RWPE2 (cell line): Measurements from ENCODE around the gene IRAK3.
A peak's percentile ranks its signal among the peaks of the same experiment; 100 is the strongest.

ENCODE experiments used
- ATAC-seq: fragments of 200-7000 bp; cut with Tn5 transposase; 3 replicates; pipeline ENCODE4 v1.9.1; 2021; ENCODE audit warnings: low read depth
- DNase-seq: peaks from one replicate; pipeline ENCODE4 v3.0.0-alpha.2; 2020; ENCODE audit warnings: low spot score
- H3K27ac ChIP-seq: fragments of 450-650 bp; 2 replicates; pipeline ENCODE4 v1.5.1; 2017; ENCODE audit warnings: mild to moderate bottlenecking; ENCODE audit not compliant: poor library complexity, severe bottlenecking
- H3K27me3 ChIP-seq: fragments of 250-450 bp; sonication (Bioruptor Pico); 2 replicates; pipeline ENCODE4 v1.5.1; 2021; ENCODE audit warnings: mild to moderate bottlenecking, moderate library complexity; ENCODE audit not compliant: insufficient read depth, poor library complexity, severe bottlenecking
- H3K36me3 ChIP-seq: fragments of 250-450 bp; sonication (Bioruptor Pico); 2 replicates; pipeline ENCODE4 v1.5.1; 2020; ENCODE audit warnings: low read depth, mild to moderate bottlenecking, moderate library complexity
- H3K4me1 ChIP-seq: fragments of 250-450 bp; sonication (Bioruptor Pico); 2 replicates; pipeline ENCODE4 v1.5.1; 2021; ENCODE audit warnings: mild to moderate bottlenecking, moderate library complexity; ENCODE audit not compliant: insufficient read depth, poor library complexity, severe bottlenecking
- H3K4me3 ChIP-seq: fragments of 250-450 bp; sonication (Bioruptor Pico); 2 replicates; pipeline ENCODE4 v1.5.1; 2021; ENCODE audit warnings: mild to moderate bottlenecking, moderate library complexity; ENCODE audit not compliant: severe bottlenecking
- H3K9me3 ChIP-seq: fragments of 250-450 bp; sonication (Bioruptor Pico); 2 replicates; pipeline ENCODE4 v1.5.1; 2021; ENCODE audit warnings: mild to moderate bottlenecking, moderate library complexity; ENCODE audit not compliant: severe bottlenecking
- CTCF ChIP-seq: fragments of 450-650 bp; IDR thresholded peaks from one replicate; pipeline ENCODE4 v1.5.1; 2017; ENCODE audit warnings: mild to moderate bottlenecking, moderate library complexity; ENCODE audit not compliant: poor library complexity, severe bottlenecking

IRAK3 gene

DNA sequence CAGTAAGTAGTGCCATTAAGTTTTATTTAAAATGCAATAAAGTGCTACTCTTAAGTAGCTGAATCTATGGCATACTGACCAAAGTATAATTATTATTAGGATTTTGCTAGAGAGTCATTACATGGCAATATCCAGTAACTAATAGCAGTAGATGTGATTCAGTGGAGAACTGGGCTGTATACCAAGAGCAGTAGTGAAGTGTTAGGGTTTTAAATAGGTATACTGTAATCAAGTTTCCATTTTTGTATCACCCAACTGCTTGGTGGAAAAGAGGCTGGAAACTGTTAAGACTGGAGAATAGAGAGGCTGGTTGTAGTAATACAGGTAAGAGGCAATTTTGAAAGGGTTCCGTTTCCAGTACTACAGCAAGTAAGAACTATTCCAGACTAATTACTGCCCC lies 45.1 kb upstream of the IRAK3 start:
- Histone ChIP-seq H3K27ac (no peak overlapping the region), H3K27me3 (no peaks in the 10 kb centered on the region), H3K4me3 (no peak overlapping the region), H3K9me3 (peaks cover 23% of the 10 kb centered on the region), H3K36me3 (peaks cover 75% of the 10 kb centered on the region), H3K4me1 (peaks cover 6% of the 10 kb centered on the region)
- no peak for TF ChIP-seq CTCF
- ATAC-seq (no peak), DNase-seq (no peak)

GRCh38 chr12:66144791-66145754 lies 43.9 kb upstream of the IRAK3 start:
- no peak overlapping the region for H3K4me3 ChIP-seq
- no peak for DNase-seq
- peaks cover 63% of the 10 kb centered on the region for H3K36me3 ChIP-seq

DNA sequence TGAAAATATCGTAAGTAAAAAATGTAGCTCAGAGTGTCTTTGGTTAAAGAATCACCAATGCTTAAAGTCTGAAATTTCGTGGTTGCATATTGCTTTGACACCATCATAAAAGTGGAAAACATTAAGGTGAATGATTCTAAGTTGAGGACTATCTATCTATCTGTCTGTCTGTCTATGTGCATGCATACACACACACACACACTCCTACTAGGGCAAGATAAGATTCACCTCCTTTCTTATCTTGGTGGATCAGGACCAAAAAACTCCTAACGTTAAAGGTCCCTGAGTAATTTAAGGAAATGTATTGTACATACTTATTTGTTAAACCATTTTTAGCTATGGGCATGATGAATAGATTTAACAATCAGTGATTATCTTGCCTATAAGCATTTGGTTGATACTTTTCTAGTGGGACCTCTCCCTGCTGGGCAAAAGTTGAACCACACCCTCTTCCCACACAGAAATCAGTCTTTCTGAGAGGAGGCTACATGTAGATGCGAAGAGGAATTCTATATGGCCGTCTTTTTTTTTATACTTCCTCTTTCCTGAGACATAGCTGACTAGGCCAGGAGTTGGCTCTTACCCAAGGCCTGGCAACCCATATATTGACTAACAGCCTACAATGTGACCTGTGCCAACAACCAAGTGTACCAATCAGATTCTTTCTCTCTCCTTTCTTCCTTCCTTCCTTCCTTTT lies 39.2 kb upstream of the IRAK3 start:
- TF ChIP-seq CTCF, result no peak
- no peaks in the 10 kb centered on the region for H3K27me3 ChIP-seq
- H3K36me3 ChIP-seq, result peaks cover 38% of the 10 kb centered on the region
- no peak overlapping the region for H3K4me3 ChIP-seq
- H3K4me1 ChIP-seq, result peaks cover 3% of the 10 kb centered on the region
- no peaks in the 10 kb centered on the region for H3K9me3 ChIP-seq
- DNase-seq (no peak), ATAC-seq (no peak)
- no peak overlapping the region for H3K27ac ChIP-seq

More at GRCh38 chr12:66144791-66145754, 43.9 kb upstream of the IRAK3 start:
- Histone ChIP-seq H3K9me3 (peaks cover 16% of the 10 kb centered on the region), H3K27me3 (no peaks in the 10 kb centered on the region), H3K4me1 (peaks cover 6% of the 10 kb centered on the region), H3K27ac (peak overlapping the region; percentile 2)
- TF ChIP-seq CTCF, result peak; percentile 92
- peak; percentile 81 for ATAC-seq

DNA sequence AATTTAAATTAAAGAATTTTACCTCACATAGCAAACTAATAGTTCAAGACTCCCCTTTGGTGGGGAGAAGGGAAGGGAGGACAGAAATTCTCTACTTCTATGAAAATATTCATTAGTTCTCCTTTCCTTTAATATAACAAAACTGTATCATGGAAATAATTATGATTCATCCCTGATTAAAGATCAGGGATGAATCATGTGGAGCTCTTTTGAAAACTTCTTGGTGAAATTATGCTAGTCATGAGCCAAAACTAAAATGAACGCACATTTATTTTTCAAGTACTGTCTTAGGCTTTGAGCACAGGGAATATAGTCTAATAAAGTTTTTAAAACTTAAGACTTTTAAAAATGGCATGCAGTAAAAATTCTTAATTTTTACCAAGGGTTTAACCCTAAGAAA lies 36.3 kb upstream of the IRAK3 start:
- H3K4me1 ChIP-seq, result no peaks in the 10 kb centered on the region
- no peak overlapping the region for H3K27ac ChIP-seq
- DNase-seq, result no peak
- no peak for ATAC-seq
- peaks cover 25% of the 10 kb centered on the region for H3K36me3 ChIP-seq
- H3K9me3 ChIP-seq, result no peaks in the 10 kb centered on the region
- no peak overlapping the region for H3K4me3 ChIP-seq
- no peak for TF ChIP-seq CTCF
- H3K27me3 ChIP-seq, result no peaks in the 10 kb centered on the region
